Smooth muscle cell of the brain vasculature (primary cell): Measurements from ENCODE around the gene DDX18.
"Not testable (repeated sequence)": the region's sequence is repeated elsewhere in the genome, so short reads cannot be mapped to it uniquely, and the experiment has no call there.

ENCODE experiments used
- DNase-seq: peaks from one replicate; pipeline ENCODE4 v3.0.0-alpha.2; 2012; ENCODE audit warnings: low read depth, low spot score

DDX18 gene

GRCh38 chr2:117814417-117815264 lies at the start of gene DDX18:
Gene DDX18 (plus strand): TSS chr2:117814691. CDS start chr2:117814778, 87 bp downstream.
- DNase-seq = peak; percentile 96

GRCh38 chr2:117770730-117771129 lies 43.8 kb upstream of the DDX18 start:
- no peak for DNase-seq

DNA sequence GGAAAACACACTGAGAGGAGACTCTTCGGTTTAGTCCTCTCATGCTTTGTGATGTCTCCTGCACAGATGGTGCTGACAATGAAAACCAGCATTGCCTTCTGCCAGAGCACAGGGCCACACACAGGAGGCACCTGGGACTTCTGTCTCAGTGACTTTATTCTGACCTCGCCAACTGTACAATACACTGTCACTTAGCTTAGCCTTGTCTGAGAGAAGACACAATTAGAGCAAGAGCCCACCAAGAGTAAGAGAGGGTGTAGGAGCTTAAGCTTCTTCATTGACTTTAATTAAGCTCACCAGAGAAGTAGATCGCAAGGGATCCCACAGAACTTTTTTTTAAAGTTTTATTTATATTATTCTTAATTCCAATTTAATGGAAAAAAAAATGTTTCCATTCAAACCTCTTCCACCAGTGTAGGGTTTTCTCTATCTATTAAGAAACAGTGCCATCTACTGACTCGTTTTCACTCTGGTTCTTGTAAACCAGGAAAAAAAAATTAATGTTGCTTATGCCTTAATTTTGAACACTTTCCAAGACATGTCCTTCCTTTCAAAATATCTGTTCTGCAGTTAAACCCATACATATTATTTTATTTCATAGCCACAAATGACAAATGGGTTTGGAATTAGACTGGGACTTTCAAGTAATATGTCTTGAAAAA lies 42.4 kb upstream of the DDX18 start:
- DNase-seq = no peak

GRCh38 chr2:117774716-117775115 lies 39.8 kb upstream of the DDX18 start:
- no peak for DNase-seq

GRCh38 chr2:117775703-117776219 lies 38.7 kb upstream of the DDX18 start:
- no peak for DNase-seq

GRCh38 chr2:117776888-117777287 lies 37.6 kb upstream of the DDX18 start:
- DNase-seq = no peak

GRCh38 chr2:117785740-117786139 lies 28.8 kb upstream of the DDX18 start:
- DNase-seq = no peak

DNA sequence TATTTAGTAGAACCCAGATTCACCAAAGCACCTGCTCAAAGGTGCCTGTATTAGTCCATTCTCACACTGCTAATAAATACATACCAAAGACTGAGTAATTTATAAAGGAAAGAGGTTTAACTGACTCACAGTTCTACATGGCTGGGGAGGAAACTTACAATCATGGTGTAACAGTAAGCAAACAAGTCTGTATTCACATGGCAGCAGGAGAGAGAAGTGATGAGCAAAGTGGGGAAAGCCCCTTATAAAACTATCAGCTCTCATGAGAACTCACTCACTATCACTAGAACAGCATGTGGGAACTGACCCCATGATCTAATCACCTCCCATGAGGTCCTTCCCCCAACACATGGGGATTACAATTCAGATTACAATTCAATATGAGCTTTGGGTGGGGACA lies 28.0 kb upstream of the DDX18 start:
- DNase-seq = no peak

DNA sequence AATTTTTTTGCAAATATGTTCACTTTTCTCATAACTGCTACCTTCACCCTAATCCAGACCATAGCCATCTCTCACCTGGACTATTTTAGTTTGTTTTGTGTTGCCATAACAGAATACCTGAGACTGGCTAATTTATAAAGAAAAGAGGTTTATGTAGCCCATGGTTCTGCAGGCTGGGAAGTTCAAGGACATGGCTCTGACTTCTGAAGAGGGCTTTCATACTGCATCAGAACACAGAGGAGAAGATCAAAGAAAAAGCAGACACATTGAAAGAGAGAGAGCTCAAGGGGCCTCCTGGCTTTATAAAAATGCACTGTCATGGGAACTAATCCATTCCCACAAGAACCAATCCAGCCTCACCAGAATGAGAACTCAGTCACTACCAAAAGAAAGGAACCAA lies 25.0 kb upstream of the DDX18 start:
- DNase-seq = no peak

DNA sequence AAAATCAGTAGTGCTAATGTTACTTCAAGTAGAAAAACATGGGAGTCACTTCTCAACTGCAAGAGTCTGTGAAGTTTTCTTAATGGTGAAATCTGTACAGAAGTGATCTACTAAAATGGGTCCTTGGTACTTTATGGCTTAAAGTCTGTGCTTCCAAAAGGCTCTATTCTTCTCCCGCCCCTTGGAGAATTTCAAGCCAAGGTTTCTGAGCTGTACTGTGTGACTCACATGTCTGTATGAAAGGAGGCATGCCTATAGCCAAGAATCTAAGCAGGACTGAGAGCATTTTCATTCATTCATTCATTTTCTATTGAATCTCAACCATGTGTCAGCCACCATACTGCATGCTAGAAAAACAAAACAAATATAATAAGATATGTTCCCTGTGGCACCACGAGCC lies 19.8 kb upstream of the DDX18 start:
- no peak for DNase-seq

GRCh38 chr2:117801826-117802225 lies 12.7 kb upstream of the DDX18 start:
- no peak for DNase-seq

GRCh38 chr2:117803644-117804325 lies 10.7 kb upstream of the DDX18 start:
- not testable (repeated sequence) for DNase-seq

- no peak for DNase-seq
These were observed 2.0 kb upstream of the DDX18 start for GRCh38 chr2:117812443-117812842.

DNA sequence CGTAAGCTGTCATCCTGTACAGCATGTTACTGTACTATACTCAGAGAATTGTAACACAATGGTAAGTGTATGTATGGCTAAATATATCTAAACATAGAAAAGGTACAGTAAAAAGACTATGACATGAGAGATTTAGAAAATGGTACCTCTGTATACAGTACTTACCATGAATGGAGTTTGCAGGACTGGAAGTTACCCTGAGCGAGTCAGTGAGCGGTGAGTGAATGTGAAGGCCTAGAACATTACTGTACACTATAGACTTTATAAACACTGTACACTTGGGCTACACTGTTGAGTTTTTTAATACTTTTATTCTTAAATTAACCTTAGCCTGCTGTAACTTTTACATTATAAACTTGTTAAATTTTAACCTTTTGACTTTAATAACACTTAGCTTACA lies 1.5 kb downstream of the DDX18 start:
- no peak for DNase-seq

DNA sequence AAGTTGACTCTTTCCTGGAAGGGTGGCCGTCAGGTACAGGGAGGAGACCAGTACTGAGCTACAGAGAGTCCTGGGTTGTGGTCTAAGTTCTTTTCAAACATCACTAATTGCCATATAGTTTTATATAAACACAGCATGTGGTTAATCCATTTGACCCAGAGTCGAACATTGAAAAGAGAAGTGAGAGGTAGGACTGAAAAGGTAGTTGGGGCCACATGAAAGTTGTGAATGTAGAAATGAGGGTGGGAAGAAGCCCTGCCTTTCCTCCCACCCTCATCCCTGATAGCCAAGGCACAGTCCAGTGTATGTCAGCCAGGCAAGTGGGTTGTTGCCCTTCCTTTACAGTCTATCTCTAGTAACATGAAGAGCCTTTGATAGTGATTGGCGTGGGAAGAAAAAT lies 4.4 kb downstream of the DDX18 start:
- DNase-seq = no peak

- DNase-seq = no peak
These were observed 6.0 kb downstream of the DDX18 start for GRCh38 chr2:117820444-117820843.

- no peak for DNase-seq
These were observed 10.9 kb downstream of the DDX18 start for GRCh38 chr2:117825437-117825836.

GRCh38 chr2:117827464-117827863 lies 13.0 kb downstream of the DDX18 start:
- DNase-seq = not testable (repeated sequence)

GRCh38 chr2:117828870-117829269 lies 14.4 kb downstream of the DDX18 start:
- DNase-seq = no peak

- DNase-seq = no peak
These were observed 17.8 kb downstream of the DDX18 start for GRCh38 chr2:117832332-117832731.

GRCh38 chr2:117832905-117833613 lies 18.6 kb downstream of the DDX18 start:
- DNase-seq = no peak

GRCh38 chr2:117833911-117834310 lies 19.4 kb downstream of the DDX18 start:
- no peak for DNase-seq
